ENCODE data around the gene LRMDA. TPM values are rescaled to one million over a fixed set of nuclear protein-coding genes. Genes with fewer than 3 reads are reported as not detected.
A peak's percentile ranks its signal among the peaks of the same experiment; 100 is the strongest.

LRMDA gene
- polyA plus RNA-seq, 1 donor from 2014 or later, result not detected

- Mint-ChIP-seq H3K27me3 (peaks cover 13% of the 10 kb centered on the region), H3K4me1 (peaks cover 0 to 3% (median 0%) of the 10 kb centered on the region in 3 donors), H3K9me3 (no peaks in the 10 kb centered on the region), H3K36me3 (peaks cover 2% of the 10 kb centered on the region), H3K27ac (no peak overlapping the region), H3K4me3 (no peak overlapping the region)
Observed at GRCh38 chr10:75425291-75426079, 5.9 kb upstream of the LRMDA start.

- peaks cover 3% of the 10 kb centered on the region for H3K36me3 Mint-ChIP-seq
- no peaks in the 10 kb centered on the region for H3K9me3 Mint-ChIP-seq
- no peak overlapping the region for H3K27ac Mint-ChIP-seq
- H3K27me3 Mint-ChIP-seq, result peaks cover 16% of the 10 kb centered on the region
- H3K4me3 Mint-ChIP-seq, result no peak overlapping the region
- peaks cover 0 to 4% (median 2%) of the 10 kb centered on the region in 3 donors for H3K4me1 Mint-ChIP-seq
Observed at GRCh38 chr10:75426880-75427279, 4.5 kb upstream of the LRMDA start.

- H3K27ac Mint-ChIP-seq, result no peak overlapping the region
- H3K36me3 Mint-ChIP-seq, result peaks cover 4% of the 10 kb centered on the region
- no peaks in the 10 kb centered on the region for H3K9me3 Mint-ChIP-seq
- H3K27me3 Mint-ChIP-seq, result peaks cover 24% of the 10 kb centered on the region
- no peak overlapping the region for H3K4me3 Mint-ChIP-seq
- peaks cover 0 to 5% (median 5%) of the 10 kb centered on the region in 3 donors for H3K4me1 Mint-ChIP-seq
Observed at GRCh38 chr10:75427951-75428350, 3.5 kb upstream of the LRMDA start.

- Mint-ChIP-seq H3K36me3 (peaks cover 3% of the 10 kb centered on the region), H3K27ac (no peak overlapping the region), H3K27me3 (peaks cover 29% of the 10 kb centered on the region), H3K4me3 (no peak overlapping the region), H3K4me1 (peaks cover 0 to 5% (median 5%) of the 10 kb centered on the region in 3 donors), H3K9me3 (no peaks in the 10 kb centered on the region)
Observed at GRCh38 chr10:75428434-75429158, 2.8 kb upstream of the LRMDA start.

GRCh38 chr10:75429159-75429827, 2.1 kb upstream of the LRMDA start:
- H3K36me3 Mint-ChIP-seq, result peaks cover 3% of the 10 kb centered on the region
- H3K27me3 Mint-ChIP-seq, result peaks cover 34% of the 10 kb centered on the region
- peaks cover 0 to 5% (median 5%) of the 10 kb centered on the region in 3 donors for H3K4me1 Mint-ChIP-seq
- H3K4me3 Mint-ChIP-seq, result no peak overlapping the region
- H3K27ac Mint-ChIP-seq, result no peak overlapping the region
- no peaks in the 10 kb centered on the region for H3K9me3 Mint-ChIP-seq

- Mint-ChIP-seq H3K9me3 (no peaks in the 10 kb centered on the region), H3K36me3 (peaks cover 3% of the 10 kb centered on the region), H3K4me1 (peaks cover 0 to 5% (median 5%) of the 10 kb centered on the region in 3 donors), H3K4me3 (peak overlapping the region in 1 of 4 donors; percentile 65), H3K27me3 (peaks cover 41% of the 10 kb centered on the region), H3K27ac (no peak overlapping the region)
Observed at GRCh38 chr10:75430000-75430763, 1.2 kb upstream of the LRMDA start.

GRCh38 chr10:75432176-75432575, 752 bp downstream of the LRMDA start:
- H3K9me3 Mint-ChIP-seq, result no peaks in the 10 kb centered on the region
- H3K27me3 Mint-ChIP-seq, result peaks cover 42% of the 10 kb centered on the region
- peak overlapping the region in 2 of 4 donors; percentile 79 to 91 for H3K4me3 Mint-ChIP-seq
- peaks cover 3% of the 10 kb centered on the region for H3K36me3 Mint-ChIP-seq
- H3K4me1 Mint-ChIP-seq, result peaks cover 0 to 5% (median 5%) of the 10 kb centered on the region in 3 donors
- H3K27ac Mint-ChIP-seq, result no peak overlapping the region

GRCh38 chr10:75432763-75433162, 1.3 kb downstream of the LRMDA start:
- Mint-ChIP-seq H3K27ac (peak overlapping the region in 1 of 3 donors; percentile 37), H3K9me3 (no peaks in the 10 kb centered on the region), H3K4me3 (no peak overlapping the region), H3K4me1 (peaks cover 0 to 5% (median 5%) of the 10 kb centered on the region in 3 donors), H3K27me3 (peaks cover 42% of the 10 kb centered on the region), H3K36me3 (peaks cover 3% of the 10 kb centered on the region)

GRCh38 chr10:75433216-75433615, 1.8 kb downstream of the LRMDA start:
- Mint-ChIP-seq H3K27ac (no peak overlapping the region), H3K27me3 (peaks cover 42% of the 10 kb centered on the region), H3K4me1 (peaks cover 0 to 5% (median 5%) of the 10 kb centered on the region in 3 donors), H3K4me3 (peak overlapping the region in 1 of 4 donors; percentile 21), H3K36me3 (peaks cover 3% of the 10 kb centered on the region), H3K9me3 (no peaks in the 10 kb centered on the region)

- H3K9me3 Mint-ChIP-seq, result no peaks in the 10 kb centered on the region
- H3K36me3 Mint-ChIP-seq, result peaks cover 3% of the 10 kb centered on the region
- no peak overlapping the region for H3K27ac Mint-ChIP-seq
- H3K4me1 Mint-ChIP-seq, result peaks cover 0 to 5% (median 5%) of the 10 kb centered on the region in 3 donors
- H3K4me3 Mint-ChIP-seq, result no peak overlapping the region
- H3K27me3 Mint-ChIP-seq, result peaks cover 35% of the 10 kb centered on the region
Observed at GRCh38 chr10:75434291-75434690, 2.9 kb downstream of the LRMDA start.

- Mint-ChIP-seq H3K36me3 (peaks cover 3% of the 10 kb centered on the region), H3K27ac (no peak overlapping the region), H3K27me3 (peaks cover 31% of the 10 kb centered on the region), H3K4me3 (no peak overlapping the region), H3K9me3 (no peaks in the 10 kb centered on the region), H3K4me1 (peaks cover 0 to 5% (median 2%) of the 10 kb centered on the region in 3 donors)
Observed at GRCh38 chr10:75435291-75435690, 3.9 kb downstream of the LRMDA start.

- peaks cover 26% of the 10 kb centered on the region for H3K27me3 Mint-ChIP-seq
Observed at GRCh38 chr10:75436896-75437295, 5.5 kb downstream of the LRMDA start.

GRCh38 chr10:75437693-75438092, 6.3 kb downstream of the LRMDA start:
- peaks cover 0 to 10% (median 0%) of the 10 kb centered on the region in 3 donors for H3K9me3 Mint-ChIP-seq
- H3K4me3 Mint-ChIP-seq, result no peak overlapping the region
- H3K36me3 Mint-ChIP-seq, result no peaks in the 10 kb centered on the region
- H3K27me3 Mint-ChIP-seq, result peaks cover 18% of the 10 kb centered on the region
- no peak overlapping the region for H3K27ac Mint-ChIP-seq
- no peaks in the 10 kb centered on the region for H3K4me1 Mint-ChIP-seq

More at GRCh38 chr10:75436896-75437295, 5.5 kb downstream of the LRMDA start:
- H3K27ac Mint-ChIP-seq, result no peak overlapping the region
- H3K4me1 Mint-ChIP-seq, result peaks cover 0 to 4% (median under 1%) of the 10 kb centered on the region in 3 donors
- H3K9me3 Mint-ChIP-seq, result peaks cover 0 to 3% (median 0%) of the 10 kb centered on the region in 3 donors
- H3K4me3 Mint-ChIP-seq, result no peak overlapping the region
- peaks cover 2% of the 10 kb centered on the region for H3K36me3 Mint-ChIP-seq

- no peak overlapping the region for H3K27ac Mint-ChIP-seq
- no peaks in the 10 kb centered on the region for H3K36me3 Mint-ChIP-seq
- no peak overlapping the region for H3K4me3 Mint-ChIP-seq
- H3K4me1 Mint-ChIP-seq, result no peaks in the 10 kb centered on the region
- peaks cover 16% of the 10 kb centered on the region for H3K27me3 Mint-ChIP-seq
- peaks cover 0 to 14% (median 2%) of the 10 kb centered on the region in 3 donors for H3K9me3 Mint-ChIP-seq
Observed at GRCh38 chr10:75438275-75438674, 6.9 kb downstream of the LRMDA start.

All from IgD-negative memory B cell (primary cell).